Thoracic aorta (tissue), 2 donors: ENCODE measurements around the gene ZNF789. TPM values are rescaled to one million over a fixed set of nuclear protein-coding genes. Genes with fewer than 3 reads are reported as not detected.

Experiments used
- ATAC-seq: fragments of 150-250 bp; one replicate; pipeline ENCODE4 v1.8.0; 2017; ENCODE audit warnings: low read depth; ENCODE audit not compliant: insufficient number of reproducible peaks, low FRiP score
- DNase-seq: peaks from one replicate; pipeline ENCODE4 v3.0.0-alpha.2; 2020; ENCODE audit warnings: low spot score
- H3K27ac ChIP-seq, 2 donors: fragments of 200-600 bp; sonication (generic); 1 replicate in 1 of 2; 2 replicates in 1 of 2; pipeline ENCODE4 v1.5.1; 2016; ENCODE audit warnings: mild to moderate bottlenecking in 2 of 2, moderate library complexity in 2 of 2
- H3K27me3 ChIP-seq: fragments of 200-600 bp; sonication (generic); replicated peaks from 2 replicates; pipeline ENCODE4 v1.6.0; 2016; ENCODE audit warnings: mild to moderate bottlenecking; ENCODE audit not compliant: insufficient read depth
- H3K36me3 ChIP-seq: fragments of 200-600 bp; sonication (generic); one replicate; pipeline ENCODE4 v1.5.1; 2016
- H3K4me1 ChIP-seq, 2 donors: fragments of 200-600 bp; sonication (generic); 1 replicate in 1 of 2; 2 replicates in 1 of 2; pipeline versions ENCODE4 v1.5.1 to v1.6.0; 2016; ENCODE audit warnings: low read depth in 2 of 2, mild to moderate bottlenecking in 1 of 2; ENCODE audit not compliant: control insufficient read depth in 1 of 2
- H3K4me3 ChIP-seq: fragments of 200-600 bp; sonication (generic); 2 replicates; pipeline ENCODE4 v1.5.1; 2016; ENCODE audit warnings: mild to moderate bottlenecking
- H3K9me3 ChIP-seq: fragments of 200-600 bp; sonication (generic); 2 replicates; pipeline ENCODE4 v1.5.1; 2016
- total RNA-seq, 2 donors: library from RNA; depleted of rRNA; stranded (reverse); fragments of >200 nt; gene quantifications; one replicate each; pipeline versions ENCODE4 v1.1.0 to v1.2.3, GENCODE V29; 2016
- TF ChIP-seq, protein P1 (sequence below): fragments of 200-600 bp; sonication (generic); IDR thresholded peaks from one replicate; pipeline ENCODE4 v1.5.1; 2019; ENCODE audit warnings: antibody characterized with exemption

ZNF789 gene
- total RNA-seq, 2 donors from 2014 or later = 3.5 to 12.4 TPM

GRCh38 chr7:99489235-99489634, 16.5 kb downstream of the ZNF789 start:
- no peak for DNase-seq

GRCh38 chr7:99490878-99491277, 18.2 kb downstream of the ZNF789 start:
- no peak overlapping the region for H3K27ac ChIP-seq
- H3K36me3 ChIP-seq = peaks cover 23% of the 10 kb centered on the region
- H3K4me1 ChIP-seq = no peaks in the 10 kb centered on the region
- H3K9me3 ChIP-seq = peaks cover 13% of the 10 kb centered on the region
- H3K4me3 ChIP-seq = no peak overlapping the region
- TF ChIP-seq, protein P1, sequence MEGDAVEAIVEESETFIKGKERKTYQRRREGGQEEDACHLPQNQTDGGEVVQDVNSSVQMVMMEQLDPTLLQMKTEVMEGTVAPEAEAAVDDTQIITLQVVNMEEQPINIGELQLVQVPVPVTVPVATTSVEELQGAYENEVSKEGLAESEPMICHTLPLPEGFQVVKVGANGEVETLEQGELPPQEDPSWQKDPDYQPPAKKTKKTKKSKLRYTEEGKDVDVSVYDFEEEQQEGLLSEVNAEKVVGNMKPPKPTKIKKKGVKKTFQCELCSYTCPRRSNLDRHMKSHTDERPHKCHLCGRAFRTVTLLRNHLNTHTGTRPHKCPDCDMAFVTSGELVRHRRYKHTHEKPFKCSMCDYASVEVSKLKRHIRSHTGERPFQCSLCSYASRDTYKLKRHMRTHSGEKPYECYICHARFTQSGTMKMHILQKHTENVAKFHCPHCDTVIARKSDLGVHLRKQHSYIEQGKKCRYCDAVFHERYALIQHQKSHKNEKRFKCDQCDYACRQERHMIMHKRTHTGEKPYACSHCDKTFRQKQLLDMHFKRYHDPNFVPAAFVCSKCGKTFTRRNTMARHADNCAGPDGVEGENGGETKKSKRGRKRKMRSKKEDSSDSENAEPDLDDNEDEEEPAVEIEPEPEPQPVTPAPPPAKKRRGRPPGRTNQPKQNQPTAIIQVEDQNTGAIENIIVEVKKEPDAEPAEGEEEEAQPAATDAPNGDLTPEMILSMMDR = no peak
- no peaks in the 10 kb centered on the region for H3K27me3 ChIP-seq
- ATAC-seq (no peak), DNase-seq (no peak)

More at GRCh38 chr7:99489235-99489634, 16.5 kb downstream of the ZNF789 start:
- no peak overlapping the region for H3K27ac ChIP-seq
- no peak for ATAC-seq
- peaks cover 16% of the 10 kb centered on the region for H3K36me3 ChIP-seq
- H3K4me1 ChIP-seq = no peaks in the 10 kb centered on the region
- no peaks in the 10 kb centered on the region for H3K27me3 ChIP-seq
- H3K4me3 ChIP-seq = no peak overlapping the region
- H3K9me3 ChIP-seq = peaks cover 6% of the 10 kb centered on the region
- TF ChIP-seq, protein P1 = no peak

DNA sequence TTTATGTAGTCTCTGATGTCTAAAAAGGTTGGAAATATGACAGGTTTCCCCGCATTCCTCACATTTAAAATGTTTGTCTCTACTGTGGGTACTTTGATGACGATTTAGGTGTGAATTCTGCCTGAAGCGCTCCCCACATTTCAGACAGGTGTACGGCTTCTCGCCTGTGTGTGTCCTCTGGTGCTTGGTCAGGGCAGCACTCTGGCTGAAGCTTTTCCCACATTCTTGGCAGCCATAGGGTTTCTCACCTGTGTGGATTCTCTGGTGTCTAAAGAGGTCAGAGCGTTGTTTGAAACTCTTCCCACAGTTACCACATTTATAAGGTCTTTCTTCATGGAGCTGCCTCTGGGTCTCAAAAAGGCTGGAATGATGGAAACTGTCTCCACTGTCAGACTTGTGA, 21.1 kb downstream of the ZNF789 start:
- DNase-seq = no peak
- no peaks in the 10 kb centered on the region for H3K27me3 ChIP-seq
- peaks cover 13% of the 10 kb centered on the region for H3K9me3 ChIP-seq
- H3K36me3 ChIP-seq = peaks cover 23% of the 10 kb centered on the region
- H3K4me3 ChIP-seq = no peak overlapping the region
- H3K27ac ChIP-seq = no peak overlapping the region
- TF ChIP-seq, protein P1 = no peak
- H3K4me1 ChIP-seq = peaks cover 15 to 16% of the 10 kb centered on the region in 2 donors
- no peak for ATAC-seq

DNA sequence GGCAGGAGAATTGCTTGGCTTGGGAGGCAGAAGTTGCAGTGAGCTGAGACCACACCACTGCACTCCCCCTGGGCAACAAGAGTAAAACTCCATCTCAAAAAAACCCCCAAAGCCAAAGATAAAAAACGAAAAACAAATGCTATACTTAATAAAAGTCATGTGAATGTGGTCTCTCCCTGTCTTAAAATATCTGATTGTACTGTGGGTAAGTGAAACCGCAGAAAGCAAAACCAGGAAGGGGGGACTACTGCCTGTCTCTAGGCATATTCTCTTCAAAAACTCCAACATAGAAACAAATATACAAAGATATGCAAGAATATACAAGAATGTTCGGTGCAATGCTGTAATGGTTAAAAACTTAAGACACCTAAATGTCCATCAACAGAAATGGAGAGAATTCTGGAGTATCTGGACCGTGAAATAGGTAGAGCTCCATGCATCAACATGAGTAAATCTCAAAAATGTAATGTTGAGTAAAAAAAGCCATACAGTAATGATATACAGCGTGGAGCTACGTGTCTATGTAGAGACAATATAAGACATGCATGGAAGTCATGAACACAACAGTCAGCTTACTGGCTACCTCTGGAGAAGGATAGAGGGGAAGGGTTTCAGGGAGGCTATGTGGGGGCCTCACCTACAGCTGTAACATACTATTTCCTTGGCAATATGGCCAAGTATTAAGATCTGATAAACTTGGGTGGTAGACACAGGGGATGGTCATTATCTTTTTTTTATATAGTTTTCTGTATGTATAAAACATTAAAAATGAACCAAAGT, 25.3 kb downstream of the ZNF789 start:
- Histone ChIP-seq H3K4me3 (peak overlapping the region; percentile 88), H3K4me1 (peaks cover 24 to 28% of the 10 kb centered on the region in 2 donors), H3K36me3 (peaks cover 20% of the 10 kb centered on the region), H3K27me3 (no peaks in the 10 kb centered on the region), H3K9me3 (peaks cover 13% of the 10 kb centered on the region), H3K27ac (no peak overlapping the region)
- ATAC-seq = no peak
- TF ChIP-seq, protein P1 = no peak
- no peak for DNase-seq

DNA sequence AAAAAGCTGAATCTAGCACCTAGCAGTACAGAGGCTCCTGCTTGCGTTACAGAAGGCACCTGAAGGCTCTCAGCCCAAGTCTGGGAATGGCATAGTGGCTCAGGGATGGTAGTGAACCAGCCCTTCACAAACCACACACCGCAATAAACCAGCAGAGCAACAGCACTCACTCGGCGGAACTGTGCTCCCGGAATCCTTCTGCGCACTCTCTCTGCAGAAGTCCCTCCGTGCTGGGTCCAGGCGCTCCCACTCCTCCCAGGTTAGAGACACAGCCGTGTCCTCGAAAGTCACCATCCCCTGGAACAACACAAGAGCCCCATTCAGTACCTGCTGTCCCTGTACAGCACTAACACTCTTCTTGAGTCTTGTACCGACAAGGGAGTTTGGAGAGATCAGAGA, 25.9 kb downstream of the ZNF789 start:
- H3K4me3 ChIP-seq = peak overlapping the region; percentile 88
- no peak for DNase-seq
- TF ChIP-seq, protein P1 = no peak
- no peaks in the 10 kb centered on the region for H3K27me3 ChIP-seq
- no peak overlapping the region for H3K27ac ChIP-seq
- peaks cover 14% of the 10 kb centered on the region for H3K36me3 ChIP-seq
- H3K9me3 ChIP-seq = peaks cover 13% of the 10 kb centered on the region
- H3K4me1 ChIP-seq = peaks cover 24 to 28% of the 10 kb centered on the region in 2 donors
- ATAC-seq = no peak
